ENCODE results near the gene ABI1.

DNA sequence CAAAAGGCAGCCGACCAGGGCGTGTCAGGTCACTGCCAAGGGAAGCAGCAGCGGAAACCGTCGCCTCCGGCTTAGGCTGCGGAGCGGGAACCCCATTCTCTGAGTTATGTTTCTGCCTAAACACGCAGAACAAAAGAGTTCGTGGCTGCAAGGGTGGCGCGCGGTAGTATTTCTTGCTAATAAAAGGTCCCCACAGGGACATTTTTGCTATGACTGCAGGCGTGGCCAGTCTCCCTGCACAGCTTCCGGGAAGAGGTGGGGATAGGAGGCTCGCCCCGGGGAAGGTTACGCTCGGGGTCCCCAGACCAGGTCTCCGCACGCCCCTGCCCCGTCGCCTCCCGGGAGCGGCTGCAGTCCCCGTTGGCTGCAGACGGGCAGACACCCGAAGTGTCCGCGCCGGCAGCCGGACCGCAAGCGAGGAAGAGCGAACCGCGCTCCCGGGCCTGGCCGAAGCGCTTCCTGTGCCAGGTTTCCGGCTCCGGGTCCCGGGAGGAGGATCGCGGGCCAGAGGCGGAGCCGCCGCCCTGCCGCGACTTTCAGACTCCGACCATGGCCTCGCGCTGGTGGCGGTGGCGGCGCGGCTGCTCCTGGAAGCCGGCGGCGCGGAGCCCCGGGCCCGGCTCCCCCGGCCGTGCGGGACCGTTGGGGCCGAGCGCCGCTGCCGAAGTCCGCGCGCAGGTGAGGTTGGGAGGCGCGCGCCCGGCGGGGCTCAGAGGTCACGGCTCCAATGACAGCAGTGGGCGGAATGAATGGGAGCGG lies 163.4 kb downstream of the ABI1 start, which contains the start of gene PDSS1:
- TF ChIP-seq RAD21 (conservative IDR thresholded peaks at IDR 0.05 in 1 of 2, IDR thresholded peaks at IDR 0.05 in 1 of 2) (no peak), POLR2A (IDR thresholded peaks at IDR 0.05; ENCODE audit: low read length) (peak; percentile 48)
- TF ChIP-seq, protein P1, sequence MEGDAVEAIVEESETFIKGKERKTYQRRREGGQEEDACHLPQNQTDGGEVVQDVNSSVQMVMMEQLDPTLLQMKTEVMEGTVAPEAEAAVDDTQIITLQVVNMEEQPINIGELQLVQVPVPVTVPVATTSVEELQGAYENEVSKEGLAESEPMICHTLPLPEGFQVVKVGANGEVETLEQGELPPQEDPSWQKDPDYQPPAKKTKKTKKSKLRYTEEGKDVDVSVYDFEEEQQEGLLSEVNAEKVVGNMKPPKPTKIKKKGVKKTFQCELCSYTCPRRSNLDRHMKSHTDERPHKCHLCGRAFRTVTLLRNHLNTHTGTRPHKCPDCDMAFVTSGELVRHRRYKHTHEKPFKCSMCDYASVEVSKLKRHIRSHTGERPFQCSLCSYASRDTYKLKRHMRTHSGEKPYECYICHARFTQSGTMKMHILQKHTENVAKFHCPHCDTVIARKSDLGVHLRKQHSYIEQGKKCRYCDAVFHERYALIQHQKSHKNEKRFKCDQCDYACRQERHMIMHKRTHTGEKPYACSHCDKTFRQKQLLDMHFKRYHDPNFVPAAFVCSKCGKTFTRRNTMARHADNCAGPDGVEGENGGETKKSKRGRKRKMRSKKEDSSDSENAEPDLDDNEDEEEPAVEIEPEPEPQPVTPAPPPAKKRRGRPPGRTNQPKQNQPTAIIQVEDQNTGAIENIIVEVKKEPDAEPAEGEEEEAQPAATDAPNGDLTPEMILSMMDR (IDR thresholded peaks at IDR 0.05), result no peak

Data from A549 (cell line).